ENCODE measurements around the gene ATPAF1. TPM values are rescaled to one million over a fixed set of nuclear protein-coding genes. Genes with fewer than 3 reads are reported as not detected.

The ATPAF1 gene
- total RNA-seq, 4 donors from 2014 or later: 44.7 to 92.5 (median 46.6) TPM

DNA sequence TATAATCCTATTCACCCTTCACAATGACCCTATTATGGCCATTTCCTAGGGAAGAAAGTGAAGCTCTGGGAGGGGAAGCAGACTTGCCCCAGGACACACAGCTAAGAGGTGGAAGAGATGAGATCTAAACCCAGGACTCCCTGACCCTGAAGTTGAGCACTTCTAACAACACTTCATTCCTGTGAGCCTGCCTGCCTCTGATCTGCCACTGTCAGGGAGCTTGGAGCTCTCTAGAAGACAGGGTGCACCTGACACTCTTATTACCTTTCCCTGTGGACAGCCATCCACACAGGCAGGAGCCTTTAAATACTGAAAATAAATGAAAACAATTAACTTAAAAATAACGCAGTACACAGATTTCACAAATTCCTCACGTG is 64.7 kb downstream of the ATPAF1 start:
- TF ChIP-seq, protein P1, sequence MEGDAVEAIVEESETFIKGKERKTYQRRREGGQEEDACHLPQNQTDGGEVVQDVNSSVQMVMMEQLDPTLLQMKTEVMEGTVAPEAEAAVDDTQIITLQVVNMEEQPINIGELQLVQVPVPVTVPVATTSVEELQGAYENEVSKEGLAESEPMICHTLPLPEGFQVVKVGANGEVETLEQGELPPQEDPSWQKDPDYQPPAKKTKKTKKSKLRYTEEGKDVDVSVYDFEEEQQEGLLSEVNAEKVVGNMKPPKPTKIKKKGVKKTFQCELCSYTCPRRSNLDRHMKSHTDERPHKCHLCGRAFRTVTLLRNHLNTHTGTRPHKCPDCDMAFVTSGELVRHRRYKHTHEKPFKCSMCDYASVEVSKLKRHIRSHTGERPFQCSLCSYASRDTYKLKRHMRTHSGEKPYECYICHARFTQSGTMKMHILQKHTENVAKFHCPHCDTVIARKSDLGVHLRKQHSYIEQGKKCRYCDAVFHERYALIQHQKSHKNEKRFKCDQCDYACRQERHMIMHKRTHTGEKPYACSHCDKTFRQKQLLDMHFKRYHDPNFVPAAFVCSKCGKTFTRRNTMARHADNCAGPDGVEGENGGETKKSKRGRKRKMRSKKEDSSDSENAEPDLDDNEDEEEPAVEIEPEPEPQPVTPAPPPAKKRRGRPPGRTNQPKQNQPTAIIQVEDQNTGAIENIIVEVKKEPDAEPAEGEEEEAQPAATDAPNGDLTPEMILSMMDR (IDR thresholded peaks at IDR 0.05; ENCODE audit: low read depth): no peak

DNA sequence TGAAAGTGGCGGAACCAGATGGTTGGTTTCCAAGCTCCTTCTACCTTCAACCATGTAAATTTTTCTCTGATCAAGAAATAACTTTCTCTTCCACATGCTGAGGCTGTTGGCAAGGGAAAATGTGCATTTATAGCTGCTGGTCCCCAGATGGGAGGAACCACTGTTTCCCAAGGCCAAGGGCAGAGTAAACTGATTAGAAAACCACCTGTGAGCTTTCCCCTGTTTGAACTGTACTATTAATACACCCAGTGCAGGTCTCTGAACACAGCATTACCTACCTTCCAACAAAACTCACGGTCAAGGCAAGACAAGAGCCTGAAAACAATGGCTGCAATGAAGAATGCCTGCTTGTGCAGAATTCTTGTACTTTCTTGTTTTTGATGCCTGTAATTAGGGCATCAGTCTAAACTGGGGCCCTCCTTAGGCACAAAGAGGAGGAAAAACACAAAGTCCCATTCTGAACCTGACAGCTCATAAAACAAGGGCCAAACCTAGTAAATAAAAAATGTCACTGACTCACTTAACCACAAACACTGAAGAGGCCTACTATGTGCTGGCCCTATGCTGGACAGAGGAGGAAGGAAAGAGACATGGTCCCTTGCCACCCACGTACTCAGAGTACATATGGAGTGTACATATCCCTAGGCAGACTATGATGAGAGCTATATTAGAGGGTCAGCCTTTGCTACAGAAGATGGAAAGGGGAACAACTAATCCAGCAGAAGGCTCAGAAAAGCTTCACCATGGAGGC is 66.7 kb downstream of the ATPAF1 start:
- TF ChIP-seq, protein P1 (IDR thresholded peaks at IDR 0.05; ENCODE audit: low read depth): no peak

DNA sequence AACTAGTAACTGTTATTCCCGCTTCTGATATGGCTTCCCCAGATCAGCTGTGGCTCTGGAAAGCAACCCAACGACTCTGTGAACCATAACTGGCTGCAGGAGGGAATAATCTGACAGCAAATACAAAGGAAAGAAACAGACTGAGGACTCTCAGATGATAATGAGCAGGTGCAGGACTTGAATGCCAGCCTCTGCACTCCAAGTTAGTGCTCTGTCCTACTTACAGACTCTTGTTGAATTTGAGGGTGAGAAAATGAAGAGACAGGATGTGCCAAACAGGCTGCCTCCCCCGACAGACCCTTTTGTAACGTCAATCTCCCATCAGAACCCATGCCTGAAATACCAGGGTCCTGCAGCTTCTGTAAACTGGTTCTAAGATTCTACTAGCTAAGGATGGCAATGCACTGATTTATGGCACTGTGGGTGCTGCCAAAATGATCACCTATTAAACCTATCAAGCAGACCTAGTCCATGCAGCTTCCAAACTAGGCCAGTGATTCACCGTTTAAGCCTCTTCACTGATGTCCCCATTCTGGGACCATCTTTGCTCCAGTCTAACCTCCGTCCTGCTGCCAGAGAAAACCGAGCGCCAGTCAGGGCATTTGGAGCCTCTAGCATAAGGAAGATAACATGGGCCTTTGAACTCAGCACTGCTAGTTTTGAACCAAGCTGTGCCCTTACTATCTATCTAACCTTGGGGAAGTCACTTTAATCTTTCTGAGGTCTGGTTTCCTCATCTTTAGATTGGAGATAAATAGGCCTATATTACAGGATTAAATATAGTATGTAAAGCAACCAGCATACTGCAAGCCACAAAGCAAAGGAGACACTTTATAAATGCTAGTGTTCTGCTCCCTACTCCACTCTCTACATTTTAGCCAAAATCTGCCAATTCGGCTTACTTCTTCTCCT is 68.8 kb downstream of the ATPAF1 start:
- TF ChIP-seq, protein P1 (IDR thresholded peaks at IDR 0.05; ENCODE audit: low read depth): no peak

GRCh38 chr1:46596846-46597245 is 71.3 kb downstream of the ATPAF1 start:
- TF ChIP-seq, protein P1 (IDR thresholded peaks at IDR 0.05; ENCODE audit: low read depth): no peak

- TF ChIP-seq, protein P1 (IDR thresholded peaks at IDR 0.05; ENCODE audit: low read depth): no peak
Measured at GRCh38 chr1:46596036-46596435, 72.1 kb downstream of the ATPAF1 start.

DNA sequence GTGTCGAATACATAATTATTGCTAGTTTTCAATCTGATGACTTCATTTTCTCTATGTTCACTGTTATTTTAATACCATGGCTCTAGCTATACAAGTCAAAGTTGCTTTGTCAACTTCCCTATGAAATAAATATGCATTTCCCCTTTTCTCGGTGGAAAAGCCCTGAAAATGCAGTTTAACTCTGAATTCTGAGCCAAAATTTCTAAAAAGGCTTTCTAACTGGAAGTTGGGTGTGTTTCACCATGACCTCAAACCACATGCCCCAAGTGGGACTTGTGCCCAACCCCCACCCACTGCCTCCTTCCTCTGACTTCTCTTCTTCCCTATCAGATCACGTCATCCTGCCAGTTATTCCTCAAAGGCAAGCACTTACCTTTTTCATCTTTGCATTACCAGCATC is 73.0 kb downstream of the ATPAF1 start:
- TF ChIP-seq, protein P1 (IDR thresholded peaks at IDR 0.05; ENCODE audit: low read depth): no peak

GRCh38 chr1:46594063-46594462 is 74.1 kb downstream of the ATPAF1 start:
- TF ChIP-seq, protein P1 (IDR thresholded peaks at IDR 0.05; ENCODE audit: low read depth): no peak
